Natural killer cell (primary cell): ENCODE results near the gene BMP6. TPM values are rescaled to one million over a fixed set of nuclear protein-coding genes. Genes with fewer than 3 reads are reported as not detected.
A peak's percentile ranks its signal among the peaks of the same experiment; 100 is the strongest.

ENCODE experiments used
- ATAC-seq, 3 donors: fragments of 150-1000 bp in 2 of 3; fragments of 200-7000 bp in 1 of 3; cut with Tn5 transposase; 1 replicate in 1 of 3; 2 replicates in 2 of 3; pipeline ENCODE4 v1.10.0; 2021; ENCODE audit warnings: mild to moderate bottlenecking in 2 of 3, moderate library complexity in 2 of 3
- DNase-seq, 2 donors: peaks; one replicate each; pipeline versions ENCODE4 v3.0.0 to v3.0.0-alpha.2; 2013 to 2021; ENCODE audit warnings: mixed read lengths in 1 of 2
- H3K27ac ChIP-seq: one replicate; pipeline ENCODE4 v1.5.1; 2013; ENCODE audit warnings: mild to moderate bottlenecking, low read length
- H3K27me3 ChIP-seq: one replicate; pipeline ENCODE4 v1.6.1; 2013; ENCODE audit warnings: low read length; ENCODE audit not compliant: control insufficient read depth, insufficient read depth
- H3K36me3 ChIP-seq: one replicate; pipeline ENCODE4 v1.6.1; 2013; ENCODE audit warnings: low read length; ENCODE audit not compliant: control insufficient read depth, insufficient read depth
- H3K4me1 ChIP-seq: one replicate; pipeline ENCODE4 v1.6.1; 2013; ENCODE audit warnings: low read length; ENCODE audit not compliant: control insufficient read depth, insufficient read depth
- H3K4me3 ChIP-seq: one replicate; pipeline ENCODE4 v1.5.1; 2013; ENCODE audit warnings: low read length
- H3K9me3 ChIP-seq: one replicate; pipeline ENCODE4 v1.6.1; 2013; ENCODE audit warnings: low read length; ENCODE audit not compliant: control insufficient read depth, insufficient read depth
- H3K27ac Mint-ChIP-seq, 2 donors: one replicate each; pipeline ENCODE4 v1.8.0; 2022; ENCODE audit warnings: mild to moderate bottlenecking in 2 of 2, mixed read lengths in 2 of 2, moderate library complexity in 1 of 2
- H3K27me3 Mint-ChIP-seq, 2 donors: one replicate each; pipeline ENCODE4 v1.8.0; 2022; ENCODE audit warnings: low read depth in 2 of 2, mixed read lengths in 2 of 2
- H3K36me3 Mint-ChIP-seq: one replicate; pipeline ENCODE4 v1.8.0; 2022; ENCODE audit warnings: mixed read lengths
- H3K4me1 Mint-ChIP-seq, 2 donors: one replicate each; pipeline ENCODE4 v1.8.0; 2022; ENCODE audit warnings: mixed read lengths in 2 of 2
- H3K4me3 Mint-ChIP-seq: one replicate; pipeline ENCODE4 v1.8.0; 2022; ENCODE audit warnings: mild to moderate bottlenecking, moderate library complexity, mixed read lengths
- H3K9me3 Mint-ChIP-seq, 2 donors: one replicate each; pipeline ENCODE4 v1.8.0; 2022; ENCODE audit warnings: mixed read lengths in 2 of 2
- CTCF ChIP-seq: fragments of 200-600 bp; IDR thresholded peaks from one replicate; pipeline ENCODE4 v1.8.0; 2022; ENCODE audit warnings: antibody characterized with exemption
- WGBS: methylation state at CpG from one replicate; pipeline ENCODE4 v1.1.7; 2013; ENCODE audit warnings: missing lambda C conversion rate; ENCODE audit not compliant: insufficient coverage; 5-methylcytosine and 5-hydroxymethylcytosine counted together
- intact Hi-C: fragments of 100-400 bp; cut with micrococcal nuclease; formaldehyde crosslinking; loops from one replicate; pipeline ENCODE4 v1.14.2; 2022
- total RNA-seq, 4 donors: library from RNA; stranded (reverse); fragments of 120-200 nt in 1 of 4; gene quantifications; one replicate each; pipeline versions ENCODE4 v1.2.3 to v1.2.4, GENCODE V29; 2013 to 2022

BMP6 gene
- total RNA-seq, 3 donors from 2014 or later (not counting 1 experiment from before 2014, with no cell fraction given), result 0.25 to 2.6 (median 0.73) TPM

- no peaks in the 10 kb centered on the region for H3K9me3 Mint-ChIP-seq
- no peaks in the 10 kb centered on the region for H3K9me3 ChIP-seq
- no peak overlapping the region for H3K27ac Mint-ChIP-seq
- H3K27ac ChIP-seq, result no peak overlapping the region
- no peaks in the 10 kb centered on the region for H3K36me3 ChIP-seq
- no peaks in the 10 kb centered on the region for H3K4me1 Mint-ChIP-seq
- ATAC-seq (peak in 1 of 3 donors; percentile 80), DNase-seq (peak in 1 of 2 donors; percentile 6)
- intact Hi-C loops, result no loop called here
- H3K27me3 ChIP-seq, result no peaks in the 10 kb centered on the region
- H3K27me3 Mint-ChIP-seq, result peaks cover 0 to 28% of the 10 kb centered on the region in 2 donors
- TF ChIP-seq CTCF, result no peak
- peak overlapping the region; percentile 28 for H3K4me3 Mint-ChIP-seq
- no peaks in the 10 kb centered on the region for H3K36me3 Mint-ChIP-seq
- no peak overlapping the region for H3K4me3 ChIP-seq
- no peaks in the 10 kb centered on the region for H3K4me1 ChIP-seq
- WGBS, result 23% methylated on average over 9 of the region's 12 CpGs
Observed at GRCh38 chr6:7697820-7698623, 27.9 kb upstream of the BMP6 start.

- no peaks in the 10 kb centered on the region for H3K36me3 ChIP-seq
- no peak for DNase-seq
- H3K4me1 Mint-ChIP-seq, result no peaks in the 10 kb centered on the region
- 58% methylated on average over 4 of the region's 5 CpGs for WGBS
- no peaks in the 10 kb centered on the region for H3K27me3 ChIP-seq
- H3K36me3 Mint-ChIP-seq, result no peaks in the 10 kb centered on the region
- H3K9me3 Mint-ChIP-seq, result no peaks in the 10 kb centered on the region
- H3K4me3 Mint-ChIP-seq, result no peak overlapping the region
- TF ChIP-seq CTCF, result no peak
- H3K9me3 ChIP-seq, result no peaks in the 10 kb centered on the region
- H3K27ac Mint-ChIP-seq, result no peak overlapping the region
- peaks cover 3 to 27% of the 10 kb centered on the region in 2 donors for H3K27me3 Mint-ChIP-seq
- no peaks in the 10 kb centered on the region for H3K4me1 ChIP-seq
- ATAC-seq, result peak in 1 of 3 donors; percentile 15
- H3K4me3 ChIP-seq, result no peak overlapping the region
- H3K27ac ChIP-seq, result no peak overlapping the region
- intact Hi-C loops, result no loop called here
Observed at GRCh38 chr6:7701212-7701834, 24.6 kb upstream of the BMP6 start.

- Histone ChIP-seq H3K27me3 (no peaks in the 10 kb centered on the region), H3K9me3 (no peaks in the 10 kb centered on the region), H3K4me1 (no peaks in the 10 kb centered on the region), H3K27ac (no peak overlapping the region), H3K36me3 (no peaks in the 10 kb centered on the region), H3K4me3 (no peak overlapping the region)
- H3K27ac Mint-ChIP-seq, result no peak overlapping the region
- H3K9me3 Mint-ChIP-seq, result no peaks in the 10 kb centered on the region
- H3K4me3 Mint-ChIP-seq, result no peak overlapping the region
- ATAC-seq (no peak), DNase-seq (no peak)
- H3K4me1 Mint-ChIP-seq, result no peaks in the 10 kb centered on the region
- 100% methylated on average over 1 of the region's 3 CpGs for WGBS
- no peaks in the 10 kb centered on the region for H3K36me3 Mint-ChIP-seq
- H3K27me3 Mint-ChIP-seq, result peaks cover 3 to 10% of the 10 kb centered on the region in 2 donors
- TF ChIP-seq CTCF, result no peak
- intact Hi-C loops, result no loop called here
Observed at GRCh38 chr6:7703148-7703680, 22.7 kb upstream of the BMP6 start.
